NCI-H526 treated with DMSO at 0.1 percent for 48 hours (cell line): ENCODE data around the gene FHAD1.

Experiments
- DNase-seq: peaks from one replicate; lab custom pipeline; 2025; lab: John Stamatoyannopoulos, UW

The FHAD1 gene

GRCh38 chr1:15218287-15219279 lies 28.4 kb upstream of the FHAD1 start:
- no peak for DNase-seq

GRCh38 chr1:15219280-15220023 lies 27.6 kb upstream of the FHAD1 start:
- no peak for DNase-seq

- no peak for DNase-seq
Observed at GRCh38 chr1:15220024-15220392, 27.0 kb upstream of the FHAD1 start.

- no peak for DNase-seq
Observed at GRCh38 chr1:15220825-15221431, 26.1 kb upstream of the FHAD1 start.

GRCh38 chr1:15222653-15223303 lies 24.2 kb upstream of the FHAD1 start:
- no peak for DNase-seq

GRCh38 chr1:15224259-15224869 lies 22.7 kb upstream of the FHAD1 start:
- no peak for DNase-seq

GRCh38 chr1:15224974-15225373 lies 22.0 kb upstream of the FHAD1 start:
- DNase-seq = no peak

GRCh38 chr1:15225461-15225860 lies 21.6 kb upstream of the FHAD1 start:
- DNase-seq = no peak

- no peak for DNase-seq
Observed at GRCh38 chr1:15226388-15227255, 20.4 kb upstream of the FHAD1 start.

GRCh38 chr1:15229707-15230131 lies 17.3 kb upstream of the FHAD1 start:
- no peak for DNase-seq

GRCh38 chr1:15231714-15232201 lies 15.3 kb upstream of the FHAD1 start:
- no peak for DNase-seq

- no peak for DNase-seq
Observed at GRCh38 chr1:15233689-15234088, 13.3 kb upstream of the FHAD1 start.

- no peak for DNase-seq
Observed at GRCh38 chr1:15236321-15236721, 10.7 kb upstream of the FHAD1 start.

- no peak for DNase-seq
Observed at GRCh38 chr1:15236746-15237145, 10.3 kb upstream of the FHAD1 start.

- no peak for DNase-seq
Observed at GRCh38 chr1:15238789-15239188, 8.2 kb upstream of the FHAD1 start.

GRCh38 chr1:15242766-15243165 lies 4.3 kb upstream of the FHAD1 start:
- no peak for DNase-seq

GRCh38 chr1:15243275-15244043 lies 3.6 kb upstream of the FHAD1 start:
- no peak for DNase-seq

- DNase-seq = no peak
Observed at GRCh38 chr1:15244813-15245212, 2.2 kb upstream of the FHAD1 start.

- no peak for DNase-seq
Observed at GRCh38 chr1:15245593-15246360, 1.2 kb upstream of the FHAD1 start.
